Breast epithelium (tissue), 4 donors: ENCODE results near the gene SPTBN1. TPM values are rescaled to one million over a fixed set of nuclear protein-coding genes. Genes with fewer than 3 reads are reported as not detected.

Experiments
- DNase-seq, 2 donors: peaks; one replicate each; pipeline ENCODE4 v3.0.0-alpha.2; 2019; ENCODE audit warnings: low spot score in 2 of 2
- H3K27ac ChIP-seq, 2 donors: fragments of 200-600 bp; sonication (generic) in 1 of 2; one replicate each; pipeline ENCODE4 v1.5.1; 2016 to 2019; ENCODE audit warnings: mild to moderate bottlenecking in 1 of 2
- H3K27me3 ChIP-seq, 2 donors: fragments of 200-600 bp; sonication (generic) in 1 of 2; one replicate each; pipeline versions ENCODE4 v1.5.1 to v1.6.0; 2017 to 2019; ENCODE audit warnings: control low read depth in 1 of 2, mild to moderate bottlenecking in 1 of 2
- H3K36me3 ChIP-seq: fragments of 200-600 bp; one replicate; pipeline ENCODE4 v1.5.1; 2019
- H3K4me1 ChIP-seq, 2 donors: fragments of 200-600 bp; sonication (generic); one replicate each; pipeline ENCODE4 v1.5.1; 2016 to 2019; ENCODE audit warnings: control low read depth in 1 of 2
- H3K4me3 ChIP-seq, 3 donors: fragments of 200-600 bp; sonication (generic); 1 replicate in 2 of 3; 2 replicates in 1 of 3; pipeline ENCODE4 v1.5.1; 2016 to 2019; ENCODE audit warnings: mild to moderate bottlenecking in 3 of 3, moderate library complexity in 2 of 3
- H3K9me3 ChIP-seq, 2 donors: fragments of 200-600 bp; sonication (generic) in 1 of 2; one replicate each; pipeline ENCODE4 v1.5.1; 2016 to 2019; ENCODE audit warnings: control low read depth in 1 of 2
- CTCF ChIP-seq, 3 donors: fragments of 450-650 bp; IDR thresholded peaks; one replicate each; pipeline ENCODE4 v1.5.1; 2016 to 2017; ENCODE audit warnings: antibody characterized with exemption in 3 of 3, mild to moderate bottlenecking in 3 of 3, moderate library complexity in 3 of 3
- POLR2A ChIP-seq: fragments of 450-650 bp; IDR thresholded peaks from one replicate; pipeline ENCODE4 v1.6.1; 2016; ENCODE audit warnings: antibody characterized with exemption, mild to moderate bottlenecking, moderate library complexity
- POLR2AphosphoS5 ChIP-seq, 3 donors: sonication (generic); formaldehyde crosslinking; IDR thresholded peaks; one replicate each; pipeline ENCODE4 v1.6.1; 2017; ENCODE audit warnings: antibody characterized with exemption in 3 of 3
- intact Hi-C: fragments of 100-400 bp; cut with DNase I; formaldehyde crosslinking; loops from one replicate; pipeline ENCODE4 v1.15.1; 2023; ENCODE audit warnings: low total_unique reads
- total RNA-seq, 3 donors: library from RNA; depleted of rRNA; stranded (reverse); fragments of >200 nt; gene quantifications; one replicate each; pipeline ENCODE4 v1.1.0, GENCODE V29; 2016

SPTBN1 gene
- total RNA-seq, 3 donors from 2014 or later, result 223 to 1,216 (median 273) TPM

- peaks cover 0 to 22% of the 10 kb centered on the region in 2 donors for H3K4me1 ChIP-seq
- peak overlapping the region; percentile 86 to 90 for H3K27ac ChIP-seq
- H3K9me3 ChIP-seq, result no peaks in the 10 kb centered on the region
- H3K4me3 ChIP-seq, result no peak overlapping the region
- TF ChIP-seq POLR2A, result no peak
- no peak for TF ChIP-seq POLR2AphosphoS5 (IDR thresholded peaks at IDR 0.05)
- no peak for TF ChIP-seq CTCF (IDR thresholded peaks at IDR 0.05)
- H3K36me3 ChIP-seq, result no peaks in the 10 kb centered on the region
- intact Hi-C loops, result no loop called here
- no peaks in the 10 kb centered on the region for H3K27me3 ChIP-seq
- DNase-seq, result no peak
Observed at GRCh38 chr2:54598347-54599325, 142.5 kb downstream of the SPTBN1 start.

GRCh38 chr2:54599326-54599710, 143.2 kb downstream of the SPTBN1 start:
- intact Hi-C loops, result no loop called here
- Histone ChIP-seq H3K4me3 (no peak overlapping the region), H3K27ac (peak overlapping the region; percentile 86 to 90), H3K9me3 (no peaks in the 10 kb centered on the region), H3K27me3 (no peaks in the 10 kb centered on the region), H3K4me1 (peaks cover 0 to 22% of the 10 kb centered on the region in 2 donors), H3K36me3 (no peaks in the 10 kb centered on the region)
- no peak for TF ChIP-seq POLR2AphosphoS5 (IDR thresholded peaks at IDR 0.05)
- no peak for TF ChIP-seq CTCF (IDR thresholded peaks at IDR 0.05)
- no peak for TF ChIP-seq POLR2A
- DNase-seq, result peak in 1 of 2 donors; percentile 71

GRCh38 chr2:54599914-54600313, 143.8 kb downstream of the SPTBN1 start:
- TF ChIP-seq POLR2AphosphoS5 (IDR thresholded peaks at IDR 0.05) (peak in 2 of 3 donors; percentile 37 to 46), POLR2A (no peak)
- DNase-seq, result peak; percentile 67 to 86
- Histone ChIP-seq H3K27ac (peak overlapping the region; percentile 86 to 90), H3K36me3 (no peaks in the 10 kb centered on the region), H3K27me3 (no peaks in the 10 kb centered on the region), H3K9me3 (no peaks in the 10 kb centered on the region), H3K4me1 (peaks cover 0 to 24% of the 10 kb centered on the region in 2 donors), H3K4me3 (no peak overlapping the region)
- intact Hi-C loops, result no loop called here

- intact Hi-C loops, result no loop called here
- Histone ChIP-seq H3K36me3 (no peaks in the 10 kb centered on the region), H3K27ac (peak overlapping the region; percentile 52 to 90), H3K4me1 (peaks cover 0 to 34% of the 10 kb centered on the region in 2 donors), H3K4me3 (no peak overlapping the region), H3K27me3 (no peaks in the 10 kb centered on the region), H3K9me3 (no peaks in the 10 kb centered on the region)
- DNase-seq, result no peak
- TF ChIP-seq CTCF (IDR thresholded peaks at IDR 0.05), result no peak
- TF ChIP-seq POLR2AphosphoS5 (IDR thresholded peaks at IDR 0.05), result no peak
- no peak for TF ChIP-seq POLR2A
Observed at GRCh38 chr2:54601339-54601738, 145.2 kb downstream of the SPTBN1 start.

- Histone ChIP-seq H3K9me3 (no peaks in the 10 kb centered on the region), H3K36me3 (no peaks in the 10 kb centered on the region), H3K4me1 (peaks cover 0 to 25% of the 10 kb centered on the region in 2 donors), H3K4me3 (no peak overlapping the region), H3K27me3 (no peaks in the 10 kb centered on the region), H3K27ac (peak overlapping the region; percentile 52 to 90)
- no peak for DNase-seq
- intact Hi-C loops, result no loop called here
- TF ChIP-seq POLR2AphosphoS5 (IDR thresholded peaks at IDR 0.05), result no peak
- no peak for TF ChIP-seq POLR2A
- TF ChIP-seq CTCF (IDR thresholded peaks at IDR 0.05), result no peak
Observed at GRCh38 chr2:54602736-54603322, 146.7 kb downstream of the SPTBN1 start.
